HG02981 (cell line): ENCODE data around the gene ANGEL1.

Experiments
- ATAC-seq: cut with Tn5 transposase; IDR thresholded peaks from one replicate; pipeline ENCODE4 v1.9.1; 2021; ENCODE audit warnings: mild to moderate bottlenecking, moderate library complexity; ENCODE audit not compliant: unreplicated experiment

ANGEL1 gene

GRCh38 chr14:76767681-76768656 lies 44.7 kb downstream of the ANGEL1 start:
- ATAC-seq = peak; percentile 92

- no peak for ATAC-seq
Observed at GRCh38 chr14:76765461-76765931, 47.2 kb downstream of the ANGEL1 start.

DNA sequence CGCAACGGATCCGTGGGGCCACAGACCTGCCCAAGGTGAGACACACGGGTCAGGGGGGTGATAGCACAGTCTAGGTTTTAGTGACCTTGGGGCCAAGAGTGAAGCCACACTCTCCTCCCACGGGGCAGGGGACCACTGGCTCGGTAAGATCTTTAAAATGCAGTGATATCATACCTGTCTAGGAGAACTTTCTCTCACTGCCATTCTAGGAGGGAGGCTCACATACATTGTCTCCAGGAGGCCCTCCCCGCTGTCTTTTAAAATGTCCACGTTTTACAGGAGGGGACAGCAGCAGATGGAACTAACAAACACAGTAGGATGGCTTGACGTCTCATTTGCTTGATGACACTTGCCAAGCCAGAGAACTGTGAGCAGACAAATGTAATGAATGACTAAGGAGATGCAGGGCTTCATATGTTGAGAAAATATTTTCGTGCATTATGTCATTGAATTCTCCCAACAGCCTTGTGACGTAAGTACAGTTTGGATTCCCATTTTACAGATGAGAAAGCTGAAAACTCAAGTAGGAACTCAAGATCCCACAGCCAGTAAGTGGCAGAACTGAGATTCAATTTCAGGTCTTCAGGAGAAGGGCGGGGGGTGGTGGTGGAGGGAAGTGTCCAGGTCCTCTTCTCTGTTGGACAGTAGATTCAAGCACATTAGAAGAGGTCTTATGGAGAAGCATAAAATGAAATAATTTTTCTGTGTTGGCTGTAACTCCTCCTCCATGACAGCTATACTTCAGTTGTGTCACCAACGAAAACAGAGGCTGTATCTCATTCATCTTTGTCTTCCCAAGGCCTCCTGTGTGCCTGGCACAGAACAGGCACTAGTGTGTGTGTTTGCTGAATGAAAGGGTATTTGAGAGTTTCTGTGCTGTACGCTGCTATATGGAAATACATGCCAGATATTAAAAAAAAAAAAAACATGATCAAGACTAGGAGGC lies 49.3 kb downstream of the ANGEL1 start:
- ATAC-seq = no peak

DNA sequence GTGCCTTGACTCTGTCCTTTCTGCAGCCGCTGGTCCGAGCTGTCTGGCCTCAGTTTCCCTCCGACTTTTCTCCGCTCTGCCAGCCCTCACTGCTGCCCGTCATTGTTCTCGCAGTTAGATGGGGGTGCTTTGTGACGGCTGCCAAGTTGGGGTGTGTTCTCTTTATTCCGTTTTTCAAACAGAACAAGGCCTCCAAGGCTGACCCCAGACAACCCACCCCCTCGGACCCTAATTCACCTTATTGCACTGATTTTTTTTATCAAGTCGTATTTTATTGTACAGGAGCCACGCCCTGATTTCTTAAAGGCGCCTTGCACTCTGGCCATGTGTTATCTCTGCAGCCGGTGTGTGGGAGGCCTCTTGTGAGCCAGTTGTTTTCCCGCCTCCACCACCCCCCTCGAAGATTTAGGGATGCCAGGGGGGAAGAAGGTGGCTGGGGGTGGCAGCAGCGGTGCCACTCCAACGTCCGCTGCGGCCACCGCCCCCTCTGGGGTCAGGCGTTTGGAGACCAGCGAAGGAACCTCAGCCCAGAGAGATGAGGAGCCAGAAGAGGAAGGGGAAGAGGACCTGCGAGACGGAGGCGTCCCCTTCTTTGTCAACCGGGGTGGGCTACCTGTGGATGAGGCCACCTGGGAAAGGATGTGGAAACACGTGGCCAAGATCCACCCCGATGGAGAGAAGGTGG lies 50.1 kb downstream of the ANGEL1 start:
- ATAC-seq = no peak

GRCh38 chr14:76761960-76762410 lies 50.7 kb downstream of the ANGEL1 start:
- ATAC-seq = peak; percentile 15

DNA sequence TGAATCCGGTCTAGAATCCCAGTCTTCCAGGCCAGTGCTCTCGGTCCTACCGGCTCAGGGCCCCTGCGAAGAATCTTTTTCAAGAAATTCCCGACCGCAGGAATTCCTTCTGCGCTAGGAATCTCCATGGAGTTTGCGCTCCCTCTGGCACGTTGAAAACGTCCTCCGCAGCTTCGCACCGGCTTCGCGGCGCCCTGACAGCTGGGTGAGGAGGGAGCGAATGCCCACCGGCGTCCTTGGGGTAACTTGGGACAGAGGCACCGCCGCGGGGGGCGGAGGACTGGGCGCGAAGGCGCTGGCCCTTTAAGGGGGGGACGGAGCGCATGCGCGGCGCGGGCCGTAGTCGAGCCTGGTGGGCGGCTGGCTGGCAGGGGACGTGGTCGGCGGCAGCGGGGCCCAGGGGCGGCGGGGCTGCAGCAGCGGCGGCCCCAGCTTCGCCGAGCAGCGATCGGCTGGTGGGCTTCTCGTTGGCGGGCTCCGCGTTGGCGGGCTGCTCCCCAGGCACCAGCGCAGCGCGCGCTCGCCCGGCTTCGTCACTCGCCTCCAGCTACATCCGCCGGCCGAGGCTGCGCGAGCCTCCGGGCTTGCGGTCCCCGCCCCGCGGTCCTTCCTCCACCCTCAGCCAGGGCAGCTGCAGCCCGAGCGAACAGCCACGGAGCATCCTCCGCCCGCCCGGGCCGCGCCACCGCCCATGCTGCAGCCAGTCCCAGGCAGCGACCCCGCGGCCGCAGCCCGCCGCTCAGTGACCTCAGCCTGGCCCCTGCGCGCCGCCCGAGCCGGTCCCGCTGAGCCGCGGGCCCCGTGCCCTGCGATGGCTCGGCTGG lies 51.3 kb downstream of the ANGEL1 start, which contains the start of gene VASH1:
TSS of gene VASH1 (plus strand) at position 333 of the 824 bp plus-strand sequence. CDS start 1,354 bp downstream, outside the sequence.
- ATAC-seq = peak; percentile 84

GRCh38 chr14:76760331-76761135 lies 52.1 kb downstream of the ANGEL1 start:
- ATAC-seq = no peak

- ATAC-seq = no peak
Observed at GRCh38 chr14:76759589-76759988, 53.1 kb downstream of the ANGEL1 start.

- no peak for ATAC-seq
Observed at GRCh38 chr14:76756371-76756750, 56.3 kb downstream of the ANGEL1 start.

DNA sequence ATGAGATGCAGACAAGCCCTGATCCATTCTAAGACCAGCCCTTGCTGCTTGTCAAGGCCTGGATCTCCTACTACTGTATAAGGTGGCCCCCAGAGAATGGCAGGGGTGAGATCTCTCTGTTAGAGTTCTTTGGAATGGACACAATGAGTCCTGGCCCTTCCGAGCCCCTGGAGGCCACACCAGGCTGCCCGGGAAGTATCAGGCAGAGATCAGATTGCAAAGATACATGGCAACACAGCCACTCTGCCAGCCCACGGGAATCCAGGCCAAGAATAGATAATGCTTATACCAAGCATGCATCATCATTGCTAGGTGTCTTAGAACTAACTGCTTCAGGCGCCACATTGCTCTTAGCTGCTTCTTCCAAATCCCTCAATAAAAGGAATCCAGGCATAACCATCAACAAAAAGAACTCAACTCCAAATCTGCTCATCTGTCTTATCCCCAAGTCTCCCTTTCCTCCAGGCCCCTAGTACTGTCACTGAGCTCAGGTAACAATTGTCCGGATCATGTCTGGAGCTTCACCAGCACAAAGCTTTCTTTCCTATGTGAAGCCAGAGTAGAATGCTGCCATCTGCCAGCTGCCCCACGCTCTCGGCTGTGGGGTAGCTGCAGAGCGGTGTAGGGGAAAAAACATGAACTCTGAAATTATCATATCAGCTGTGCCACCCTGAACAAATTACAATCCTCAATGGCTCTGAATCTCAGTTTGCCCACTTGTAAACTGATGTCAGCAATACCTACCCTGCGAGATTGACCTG lies 56.9 kb downstream of the ANGEL1 start:
- ATAC-seq = no peak

GRCh38 chr14:76754586-76754985 lies 58.1 kb downstream of the ANGEL1 start:
- ATAC-seq = no peak

DNA sequence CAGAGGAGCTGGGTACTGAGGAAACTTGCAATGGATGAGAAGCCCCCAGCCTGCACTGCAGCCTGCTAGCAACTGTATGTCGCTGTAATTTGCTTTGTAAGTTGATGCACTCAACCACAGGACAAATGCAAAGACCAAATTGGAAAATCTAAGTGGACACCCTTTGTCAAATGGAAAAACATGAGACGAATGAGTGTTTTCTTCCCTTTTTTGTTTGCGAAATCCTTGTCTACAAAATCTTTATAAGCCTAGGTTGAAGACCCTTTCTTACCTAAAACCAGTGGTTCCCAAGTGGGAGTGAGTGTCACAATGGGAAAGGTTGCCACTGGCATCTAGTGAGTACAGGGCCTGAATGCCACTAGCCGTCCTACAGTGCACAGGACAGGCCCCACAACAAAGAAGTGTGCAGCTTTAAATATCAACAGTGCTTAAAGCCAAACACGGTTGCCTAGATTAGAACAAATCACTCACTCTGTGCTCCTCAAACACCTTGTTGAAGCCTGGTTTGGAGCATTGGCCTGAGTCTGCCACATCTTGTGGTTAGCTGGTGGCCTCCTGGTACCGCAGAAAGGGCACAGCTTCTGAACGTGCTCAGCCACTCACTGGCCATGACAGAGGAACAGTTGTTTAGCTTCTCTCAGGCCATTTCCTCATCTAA lies 59.0 kb downstream of the ANGEL1 start:
- no peak for ATAC-seq

DNA sequence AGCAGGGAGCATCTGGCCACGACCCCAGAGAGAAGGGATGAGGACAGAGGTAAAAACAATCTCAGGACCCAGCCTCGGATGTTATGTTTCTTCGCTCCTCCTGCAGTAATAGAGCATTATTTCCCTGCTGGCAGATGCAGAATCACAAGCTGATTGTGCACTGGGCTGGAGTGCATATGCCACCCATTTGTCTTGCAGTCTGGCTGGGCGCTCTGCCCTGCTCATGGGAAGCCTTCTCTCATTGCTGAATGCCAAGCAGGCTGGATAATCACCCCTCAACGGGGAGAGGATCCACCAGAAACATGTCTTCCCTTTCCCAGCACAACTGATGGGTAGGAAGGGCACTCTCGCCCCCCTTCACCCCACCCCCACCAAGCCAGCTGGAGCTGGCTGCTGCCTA lies 59.9 kb downstream of the ANGEL1 start:
- ATAC-seq = no peak

DNA sequence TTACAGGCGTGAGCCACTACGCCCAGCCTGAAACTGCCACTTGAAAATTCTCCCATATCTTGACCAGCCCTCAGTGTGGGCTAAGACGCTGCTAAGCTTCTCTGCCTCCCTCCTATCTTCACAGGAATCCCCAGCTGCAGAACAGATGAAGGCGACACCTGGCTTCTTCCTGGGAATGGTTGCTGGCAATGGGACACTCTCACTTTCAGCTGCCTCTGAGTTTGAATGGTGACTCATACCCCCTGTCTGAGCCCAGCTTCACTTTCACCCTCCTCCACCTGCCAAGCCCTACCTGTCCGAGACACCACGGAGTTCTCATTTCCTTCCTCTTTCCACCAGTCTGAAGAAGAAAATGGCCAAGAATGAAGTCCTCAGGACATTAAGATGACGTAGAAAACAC lies 69.7 kb downstream of the ANGEL1 start:
- ATAC-seq = no peak

GRCh38 chr14:76742185-76742584 lies 70.5 kb downstream of the ANGEL1 start:
- ATAC-seq = no peak

GRCh38 chr14:76741074-76741473 lies 71.6 kb downstream of the ANGEL1 start:
- ATAC-seq = no peak
